ENCODE results near the gene BRAF.
A peak's percentile ranks its signal among the peaks of the same experiment; 100 is the strongest.
"Not testable (repeated sequence)": the region's sequence is repeated elsewhere in the genome, so short reads cannot be mapped to it uniquely, and the experiment has no call there.

BRAF gene

DNA sequence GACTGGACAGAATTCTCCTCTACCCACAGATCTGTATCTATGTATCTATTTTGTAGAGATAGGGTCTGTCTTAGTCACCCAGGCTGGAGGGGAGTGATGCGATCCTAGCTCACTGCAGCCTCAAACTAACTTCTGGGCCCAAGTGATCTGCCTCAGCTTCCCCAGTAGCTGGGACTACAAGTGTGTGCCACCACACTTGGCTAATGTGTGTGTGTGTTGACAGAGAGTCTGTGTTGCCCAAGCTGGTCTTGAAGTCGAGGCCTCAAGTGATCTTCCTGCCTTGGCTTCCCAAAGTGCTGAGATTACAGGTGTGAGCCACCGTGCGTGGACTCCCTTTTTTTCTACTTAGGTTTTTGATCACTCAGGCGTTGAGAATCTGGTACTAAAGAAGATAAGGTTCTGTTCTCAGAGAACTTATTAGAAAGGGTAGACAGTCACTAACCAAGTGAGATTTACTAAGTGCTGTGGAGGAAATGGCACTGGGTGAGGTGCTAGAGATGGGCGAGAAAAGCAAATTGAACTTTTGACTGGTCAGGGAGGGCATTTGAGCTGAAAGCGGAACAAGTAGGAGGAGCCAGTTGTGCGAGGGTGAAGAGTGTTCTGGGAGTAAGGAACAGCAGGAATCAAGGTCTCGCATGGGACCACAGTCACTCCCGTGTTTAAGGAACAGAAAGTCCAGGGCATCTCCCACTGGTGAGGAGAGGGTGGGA is 210.2 kb downstream of the BRAF start:
- no peak for DNase-seq

DNA sequence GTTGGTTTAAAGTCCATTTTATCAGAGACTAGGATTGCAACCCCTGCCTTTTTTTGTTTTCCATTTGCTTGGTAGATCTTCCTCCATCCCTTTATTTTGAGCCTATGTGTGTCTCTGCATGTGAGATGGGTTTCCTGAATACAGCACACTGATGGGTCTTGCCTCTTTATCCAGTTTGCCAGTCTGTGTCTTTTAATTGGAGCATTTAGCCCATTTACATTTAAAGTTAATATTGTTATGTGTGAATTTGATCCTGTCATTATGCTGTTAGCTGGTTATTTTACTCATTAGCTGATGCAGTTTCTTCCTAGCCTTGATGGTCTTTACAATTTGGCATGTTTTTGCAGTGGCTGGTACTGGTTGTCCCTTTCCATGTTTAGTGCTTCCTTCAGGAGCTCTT is 212.3 kb downstream of the BRAF start:
- DNase-seq, result not testable (repeated sequence)

DNA sequence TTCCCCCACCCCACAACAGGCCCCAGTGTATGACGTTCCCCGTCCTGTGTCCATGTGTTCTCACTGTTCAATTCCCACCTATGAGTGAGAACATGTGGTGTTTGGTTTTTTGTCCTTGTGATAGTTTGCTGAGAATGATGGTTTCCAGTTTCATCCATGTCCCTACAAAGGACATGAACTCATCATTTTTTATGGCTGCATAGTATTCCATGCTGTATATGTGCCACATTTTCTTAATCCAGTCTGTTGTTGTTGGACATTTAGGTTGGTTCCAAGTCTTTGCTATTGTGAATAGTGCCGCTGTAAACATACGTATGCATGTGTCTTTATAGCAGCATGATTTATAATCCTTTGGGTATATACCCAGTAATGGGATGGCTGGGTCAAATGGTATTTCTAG is 216.0 kb downstream of the BRAF start:
- not testable (repeated sequence) for DNase-seq

DNA sequence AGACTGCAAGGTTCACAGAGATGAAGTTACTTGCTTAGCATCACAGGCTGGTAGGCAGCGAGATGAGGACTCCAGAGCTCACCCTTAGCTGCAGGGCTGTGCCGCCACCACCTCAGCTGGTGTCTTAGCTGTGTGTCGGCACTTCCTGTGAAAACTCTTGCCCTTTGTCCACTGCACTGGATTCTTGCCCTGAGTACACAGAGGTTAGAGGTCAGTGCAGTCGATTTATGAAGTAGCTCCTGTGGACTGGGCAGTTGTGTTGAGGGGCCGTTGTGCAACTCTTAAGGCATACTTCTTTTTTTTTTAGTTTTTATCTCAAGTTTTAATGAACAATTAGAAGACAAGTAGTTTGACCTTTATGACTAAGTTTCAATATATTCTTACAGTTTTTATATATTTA is 217.6 kb downstream of the BRAF start:
- no peak for DNase-seq

DNA sequence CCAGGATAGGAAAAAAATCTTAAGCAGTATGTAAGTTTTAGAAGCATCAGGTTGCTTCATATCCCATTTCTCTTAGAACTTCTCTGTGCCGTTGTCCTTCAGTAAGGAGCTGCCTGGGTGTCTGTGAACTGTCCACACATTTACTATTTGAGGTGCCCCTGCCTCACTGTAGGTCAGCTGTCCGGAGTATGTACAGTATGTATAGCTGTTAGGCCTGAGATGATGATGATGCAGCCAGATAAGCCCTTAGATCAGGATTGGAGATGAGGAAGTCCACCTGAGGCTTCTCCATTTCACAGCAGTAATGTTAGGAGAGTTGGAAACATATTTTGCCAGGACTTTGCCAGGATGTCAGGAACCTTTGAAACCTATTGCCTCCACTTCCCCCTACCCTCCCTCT is 220.5 kb downstream of the BRAF start:
- no peak for DNase-seq

DNA sequence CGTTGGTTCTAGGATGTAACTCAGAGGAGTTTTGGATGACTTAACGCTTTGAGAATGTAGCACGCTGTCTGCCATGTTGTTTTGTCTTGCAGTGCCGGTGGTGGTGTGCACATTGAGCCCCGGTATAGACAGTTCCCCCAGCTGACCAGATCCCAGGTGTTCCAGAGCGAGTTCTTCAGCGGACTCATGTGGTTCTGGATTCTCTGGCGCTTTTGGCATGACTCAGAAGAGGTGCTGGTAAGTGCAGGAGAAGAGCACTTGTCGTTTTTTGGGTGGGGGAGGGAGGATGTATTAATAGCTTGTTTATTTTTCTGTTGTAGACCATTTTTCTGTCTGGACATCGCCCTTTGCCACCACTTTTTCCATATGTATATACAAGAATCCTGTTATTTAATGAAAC is 222.0 kb downstream of the BRAF start:
- no peak for DNase-seq

DNA sequence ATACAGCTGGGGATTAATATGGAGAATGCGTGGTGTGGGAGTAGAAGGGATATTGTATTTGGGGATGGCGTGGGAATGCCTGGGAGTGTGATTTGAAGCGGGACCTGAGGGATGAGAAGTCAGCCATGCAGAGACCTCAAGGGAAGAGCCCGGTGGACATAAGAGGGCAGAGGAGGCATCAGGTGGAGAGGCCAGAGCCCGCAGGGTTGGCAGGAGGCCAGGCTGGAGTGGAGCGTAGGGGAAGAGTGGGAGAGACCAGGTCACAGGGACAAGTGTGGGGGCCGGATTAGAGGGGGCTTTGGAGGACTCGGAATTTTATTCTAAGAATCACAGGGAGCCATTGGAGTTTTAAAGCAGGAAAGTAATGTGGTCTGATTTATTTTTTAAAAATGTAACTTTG is 226.3 kb downstream of the BRAF start:
- peak in 1 of 58 donors; percentile 15 for DNase-seq

DNA sequence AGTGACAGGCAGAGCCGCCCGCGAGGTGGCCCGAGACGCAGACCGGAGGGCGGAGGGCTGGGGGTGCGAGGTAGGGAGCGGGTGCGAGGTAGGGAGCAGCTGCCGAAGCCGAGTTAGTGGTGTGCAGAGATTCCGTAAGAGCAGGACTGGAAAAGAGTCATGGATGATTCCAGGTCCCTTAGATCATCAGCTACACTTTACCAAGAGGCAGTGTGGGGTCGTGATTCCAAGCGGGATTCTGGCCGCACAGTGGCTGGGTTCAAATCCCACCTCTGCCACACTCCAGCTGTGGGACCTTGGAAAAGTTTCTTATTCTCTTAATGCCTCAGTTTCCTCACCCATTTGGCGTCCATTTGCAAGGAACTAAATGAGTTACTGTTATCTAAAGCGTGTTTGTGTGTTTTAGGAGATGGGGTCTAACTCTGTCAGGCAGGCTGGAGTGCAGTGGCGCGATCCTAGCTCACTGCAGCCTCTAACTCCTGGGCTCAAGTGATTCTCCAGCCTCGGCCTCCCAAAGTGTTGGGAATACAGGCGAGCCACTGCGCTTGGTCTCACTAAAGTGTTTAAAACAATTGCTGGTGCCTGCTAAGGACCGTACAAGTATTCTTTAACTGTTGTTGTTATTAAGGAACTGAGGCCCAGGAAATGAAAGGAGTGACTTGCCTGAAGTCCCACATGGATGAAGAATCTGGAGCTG is 227.1 kb downstream of the BRAF start:
- no peak for DNase-seq

DNA sequence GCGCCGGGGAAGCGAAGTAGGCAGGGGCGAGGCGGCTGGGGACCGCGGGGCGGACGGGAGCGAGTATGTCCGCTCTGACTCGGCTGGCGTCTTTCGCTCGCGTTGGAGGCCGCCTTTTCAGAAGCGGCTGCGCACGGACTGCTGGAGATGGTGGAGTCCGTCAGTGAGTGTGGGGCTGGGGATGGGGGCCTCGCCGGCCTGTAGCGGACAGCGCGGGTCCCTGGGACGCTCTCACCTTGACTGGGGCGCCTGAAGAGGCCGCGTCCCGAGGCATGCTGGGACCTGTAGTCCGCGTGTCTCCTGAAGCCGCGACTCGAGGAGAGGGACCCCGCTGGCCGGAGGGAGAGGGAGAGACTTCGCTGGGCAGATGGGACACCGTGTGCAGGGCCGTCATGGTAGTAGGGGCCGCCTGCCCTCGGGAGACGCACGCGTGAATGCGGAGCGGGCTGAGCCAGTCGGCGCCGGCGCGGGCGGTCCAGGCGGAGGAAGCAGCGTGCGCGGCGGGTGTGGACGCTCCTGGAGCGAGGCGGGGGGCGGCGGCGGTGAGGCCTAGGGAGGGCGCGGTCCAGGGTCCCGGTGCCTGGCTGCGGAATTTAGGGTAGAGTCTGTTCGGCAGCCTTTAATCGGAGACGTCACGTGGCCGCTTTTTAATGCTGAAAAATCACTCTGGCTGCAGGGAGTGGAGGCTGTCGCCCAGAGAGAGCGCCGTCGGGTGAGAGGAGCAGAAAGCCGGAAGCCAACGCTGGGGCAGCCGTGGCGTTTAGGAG is 227.9 kb downstream of the BRAF start, which contains the start of gene NDUFB2:
TSS of gene NDUFB2 (plus strand) at position 29 of the 767 bp plus-strand sequence. CDS start at position 66, 37 bp downstream.
- peak; percentile 67 to 97 (median 91) for DNase-seq

DNA sequence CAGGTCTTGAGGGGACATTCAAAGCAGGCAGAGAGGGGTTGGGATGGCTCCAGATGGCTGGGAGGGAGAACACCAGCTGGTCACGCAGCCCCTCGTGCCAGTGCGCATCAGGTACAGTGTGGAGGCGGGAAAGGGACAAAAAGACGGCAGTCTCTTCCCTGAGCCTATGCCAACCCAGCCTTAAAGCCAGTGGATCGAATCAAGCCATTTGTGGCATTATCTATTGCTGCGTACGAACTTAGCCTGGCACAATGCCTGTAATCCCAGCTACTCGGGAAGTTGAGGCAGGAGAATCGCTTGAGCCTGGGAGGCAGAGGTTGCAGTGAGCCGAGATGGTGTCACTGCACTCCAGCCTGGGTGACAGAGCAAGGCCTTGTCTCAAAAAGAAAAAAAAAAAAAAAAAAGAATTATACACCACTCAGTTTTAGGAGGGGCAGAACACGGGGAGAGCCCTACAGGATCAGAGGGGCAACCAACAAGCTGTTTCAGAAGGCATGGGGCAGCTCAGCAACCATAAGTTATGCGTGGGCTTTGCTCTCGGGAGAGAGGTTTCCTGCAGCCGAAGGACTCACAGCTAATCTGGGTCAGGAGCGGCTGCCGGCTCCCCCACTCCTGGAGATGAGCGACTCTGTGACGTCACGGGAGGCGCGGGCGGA is 228.6 kb downstream of the BRAF start:
- DNase-seq, result peak in 26 of 58 donors; percentile 39 to 97 (median 94)

DNA sequence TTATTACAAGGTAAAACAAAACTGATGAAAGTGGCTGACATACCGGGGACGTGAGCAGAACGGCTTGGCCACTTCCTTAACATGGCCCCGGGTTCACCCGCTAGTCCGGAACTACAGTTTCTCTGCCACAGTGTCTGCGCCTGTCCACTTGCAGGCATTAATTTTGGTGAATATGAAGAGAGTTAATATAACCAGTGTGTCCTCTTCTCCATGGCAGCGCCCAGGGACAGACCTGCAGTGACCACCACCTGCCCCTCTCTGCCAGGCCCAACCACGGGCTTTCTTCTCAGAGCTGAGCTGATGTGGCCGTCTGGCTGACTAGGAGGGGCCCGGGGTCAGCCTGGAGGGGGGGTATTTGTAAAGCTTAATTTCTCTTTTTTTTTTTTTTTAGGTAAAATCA is 229.3 kb downstream of the BRAF start:
- no peak for DNase-seq

DNA sequence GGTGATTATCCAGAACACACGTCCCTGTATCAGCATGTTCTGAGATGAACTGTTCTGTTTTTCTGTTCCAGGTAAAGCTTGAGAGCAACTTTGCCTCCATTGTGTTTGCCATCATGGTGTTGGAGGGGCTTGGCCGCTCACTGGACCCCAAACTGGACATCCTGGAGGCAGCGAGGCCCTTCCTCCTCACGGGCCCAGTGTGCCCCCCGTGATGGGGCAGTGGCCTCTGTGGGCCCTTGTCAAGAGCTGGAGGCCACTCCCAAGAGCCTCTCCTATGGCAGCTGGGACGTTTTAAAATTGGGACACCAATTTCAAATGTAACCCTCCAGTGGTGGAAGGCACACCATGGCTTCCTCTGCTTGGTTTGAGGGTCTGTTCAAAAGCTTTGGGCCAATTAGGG is 230.1 kb downstream of the BRAF start:
- no peak for DNase-seq

DNA sequence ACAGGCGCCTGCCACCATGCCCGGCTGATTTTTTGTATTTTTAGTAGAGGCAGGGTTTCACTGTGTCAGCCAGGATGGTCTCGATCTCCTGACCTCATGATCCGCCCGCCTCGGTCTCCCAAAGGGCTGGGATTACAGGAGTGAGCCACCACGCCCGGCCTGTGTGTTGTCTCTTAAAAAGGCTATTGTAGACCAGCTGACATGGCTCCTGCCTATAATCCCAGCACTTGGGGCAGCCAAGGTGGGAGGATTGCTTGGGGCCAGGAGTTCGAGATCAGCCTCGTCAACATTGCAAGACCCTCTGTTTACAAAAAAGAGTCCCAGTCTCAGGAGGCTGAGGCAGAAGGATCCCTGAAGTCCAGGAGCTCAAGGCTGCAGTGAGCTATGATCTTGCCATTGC is 230.9 kb downstream of the BRAF start:
- not testable (repeated sequence) for DNase-seq

DNA sequence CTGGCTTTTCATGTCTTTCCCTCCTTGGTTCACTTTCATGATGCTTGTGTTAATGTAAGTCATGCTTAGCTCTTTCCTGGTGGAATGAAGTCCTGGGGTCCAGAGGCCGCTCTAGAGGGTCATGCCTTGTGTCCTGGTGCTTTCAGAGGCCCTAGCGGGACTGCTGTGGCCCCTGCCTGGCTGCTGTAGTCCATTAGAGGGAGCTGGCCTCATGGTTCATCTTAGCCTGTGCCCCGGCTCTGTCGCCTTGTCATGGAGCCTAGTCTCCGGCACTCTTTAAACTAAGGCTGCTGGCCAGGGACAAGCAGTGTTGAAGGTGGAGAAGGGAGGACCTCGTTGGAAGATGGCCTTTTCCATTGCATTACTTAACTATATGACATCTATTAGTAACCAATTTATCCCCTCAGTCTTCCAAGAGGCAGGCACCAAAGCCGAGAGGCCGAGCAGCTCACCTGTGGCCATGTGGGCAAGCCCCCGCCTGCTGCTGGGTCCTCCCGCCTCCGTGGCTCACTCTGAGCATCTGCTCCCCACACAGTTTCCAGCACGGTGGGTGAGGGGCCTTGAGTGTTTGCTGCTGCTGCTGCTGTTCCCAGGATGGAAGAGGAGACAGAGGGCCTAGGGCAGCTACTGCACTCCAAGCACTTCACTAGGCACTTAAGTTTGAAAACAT is 233.2 kb downstream of the BRAF start:
- no peak for DNase-seq

DNA sequence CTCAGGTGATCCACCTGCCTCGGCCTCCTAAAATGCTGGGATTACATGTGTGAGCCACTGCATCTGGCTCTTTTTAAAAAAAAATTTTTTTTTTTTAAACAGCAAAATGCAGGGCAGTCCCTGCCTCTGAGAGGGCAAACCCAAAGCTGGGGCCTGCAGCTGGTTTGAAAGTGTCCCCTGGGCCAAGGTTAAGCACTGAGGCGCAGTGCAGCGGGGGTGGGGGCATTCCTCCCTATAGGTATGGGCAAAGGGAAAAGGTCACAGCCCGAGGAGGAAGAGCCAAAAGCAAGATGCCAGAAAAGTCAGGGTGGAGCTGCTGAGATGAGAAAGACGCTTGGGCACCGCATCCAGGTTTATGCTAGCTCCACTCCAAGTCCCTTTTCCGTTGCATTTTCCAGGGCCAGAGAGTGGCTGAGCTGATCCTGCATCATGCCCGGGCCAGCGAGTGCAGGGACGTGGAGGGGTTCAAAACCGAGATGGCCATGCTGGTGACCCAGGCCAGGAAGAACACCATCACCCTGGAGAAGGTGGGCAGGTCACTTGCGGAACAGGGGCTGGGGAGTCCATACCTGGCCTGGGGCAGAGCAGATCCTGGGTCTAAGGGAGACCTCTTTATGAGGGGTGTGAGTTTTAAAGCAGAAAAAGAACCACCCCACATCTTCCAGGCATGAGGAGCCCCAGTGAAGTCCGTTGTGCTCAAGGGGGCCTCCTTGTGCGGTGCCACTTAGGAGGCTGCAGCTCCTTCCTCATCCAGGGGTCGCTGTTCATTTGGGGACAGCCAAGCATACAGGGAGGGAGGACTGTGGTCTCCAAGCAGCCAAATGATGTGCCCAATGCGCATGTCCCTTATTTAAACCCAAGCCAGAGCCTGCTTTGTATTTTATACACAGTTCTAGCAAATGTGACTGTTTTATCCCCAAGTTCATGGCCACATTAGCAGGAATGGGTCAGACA is 235.3 kb downstream of the BRAF start:
- DNase-seq, result no peak

DNA sequence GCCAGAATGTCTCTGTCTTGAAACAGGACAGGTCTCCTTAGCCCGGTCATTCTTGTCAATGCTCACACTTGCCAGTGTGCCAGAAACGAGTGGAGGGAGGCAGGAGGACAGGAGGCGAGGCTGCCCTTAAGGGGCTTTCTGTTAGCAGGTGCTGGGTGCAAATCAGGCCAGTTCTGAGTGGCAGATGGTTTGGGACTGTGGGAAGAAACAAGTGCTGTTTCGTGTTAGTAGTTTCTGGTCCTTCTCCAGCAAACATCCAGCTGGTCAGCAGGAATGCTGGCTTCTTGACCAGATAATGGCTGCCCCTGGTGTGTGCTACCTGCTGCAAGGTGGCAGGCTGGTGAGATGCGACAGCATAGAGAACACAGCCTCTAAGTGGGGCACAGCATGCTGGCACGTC is 236.4 kb downstream of the BRAF start:
- no peak for DNase-seq

DNA sequence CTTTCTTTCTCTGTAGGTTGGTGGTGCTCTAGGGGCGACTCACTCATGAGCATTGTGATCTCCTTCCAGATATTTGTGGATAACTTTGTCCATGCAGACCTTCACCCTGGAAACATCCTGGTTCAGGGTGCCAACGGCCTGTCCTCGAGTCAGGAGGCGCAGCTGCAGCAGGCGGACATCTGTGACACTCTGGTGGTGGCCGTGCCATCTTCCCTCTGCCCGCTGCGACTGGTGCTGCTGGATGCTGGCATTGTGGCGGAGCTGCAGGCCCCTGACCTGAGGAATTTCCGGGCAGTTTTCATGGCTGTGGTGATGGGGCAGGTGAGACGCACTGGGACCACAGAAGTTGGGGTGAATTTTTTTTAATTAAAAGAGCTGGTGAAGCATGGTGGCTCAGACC is 237.8 kb downstream of the BRAF start:
- DNase-seq, result no peak

DNA sequence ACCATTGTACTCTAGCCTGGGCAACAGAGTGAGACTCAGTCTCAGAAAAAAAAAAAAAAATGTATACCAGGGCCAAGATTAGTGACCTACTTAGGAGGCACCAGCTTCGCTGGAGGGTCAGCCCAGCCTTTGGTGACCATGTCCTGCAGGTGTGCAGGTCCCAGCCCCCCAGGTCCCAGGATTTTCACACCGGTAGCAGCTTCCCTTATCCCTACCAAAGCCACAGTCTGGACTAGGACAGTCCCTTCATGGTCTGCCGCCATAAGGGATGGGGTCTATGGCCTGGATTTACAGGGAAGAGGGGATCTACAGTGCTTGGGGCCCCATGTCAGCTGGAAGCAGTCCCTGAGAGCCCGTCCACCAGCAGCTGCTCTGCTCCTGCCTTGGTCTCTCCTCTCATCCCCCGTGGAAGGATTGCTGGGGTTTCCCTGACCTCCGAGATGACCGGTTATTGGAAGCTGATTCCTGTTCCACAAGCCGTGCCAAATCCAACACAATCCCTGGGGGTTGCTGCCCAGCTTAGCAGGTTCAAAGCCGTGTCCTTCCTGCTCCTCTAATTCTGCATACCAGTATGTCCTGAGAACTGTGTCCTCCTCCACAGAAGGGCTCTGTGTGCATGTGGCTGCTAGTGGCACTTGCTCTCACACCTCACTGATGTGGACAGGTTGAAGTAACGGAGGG is 239.2 kb downstream of the BRAF start:
- no peak for DNase-seq
